NOMO-1 (cell line): Measurements from ENCODE around the gene DDAH1.

Experiments
- DNase-seq, 2 experiments: peaks; one replicate each; lab custom pipeline; 2025; ENCODE audit not compliant: unreplicated experiment in 2 of 2; lab: John Stamatoyannopoulos, UW

DDAH1 gene

GRCh38 chr1:85313888-85314696 lies 150.9 kb downstream of the DDAH1 start:
- DNase-seq = no peak

- DNase-seq = no peak
Observed at GRCh38 chr1:85311818-85312217, 153.1 kb downstream of the DDAH1 start.

DNA sequence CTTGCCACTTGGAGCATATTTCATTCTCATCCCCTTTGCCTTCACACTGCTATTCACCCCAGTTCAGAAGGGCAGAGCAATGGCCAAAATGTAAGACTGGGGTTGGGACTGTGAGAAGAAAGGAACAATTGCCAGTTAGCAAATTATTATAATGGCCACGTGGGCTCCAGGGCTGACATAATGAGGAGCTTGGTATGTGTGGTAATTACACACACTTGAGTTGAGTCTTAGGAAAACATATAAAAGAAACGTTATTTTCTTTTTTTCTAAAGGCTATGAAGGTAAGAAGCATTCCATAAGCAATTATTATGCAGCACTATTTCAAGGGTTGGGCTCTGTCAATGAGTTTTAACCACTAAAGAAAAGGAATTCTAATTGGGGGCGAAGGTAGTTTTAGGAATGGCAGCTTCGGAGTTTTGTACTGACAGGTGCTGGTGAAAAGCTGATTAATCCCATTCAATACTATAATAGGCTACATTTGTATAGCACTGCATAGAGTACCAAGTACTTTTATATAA lies 156.1 kb downstream of the DDAH1 start:
- DNase-seq = no peak

DNA sequence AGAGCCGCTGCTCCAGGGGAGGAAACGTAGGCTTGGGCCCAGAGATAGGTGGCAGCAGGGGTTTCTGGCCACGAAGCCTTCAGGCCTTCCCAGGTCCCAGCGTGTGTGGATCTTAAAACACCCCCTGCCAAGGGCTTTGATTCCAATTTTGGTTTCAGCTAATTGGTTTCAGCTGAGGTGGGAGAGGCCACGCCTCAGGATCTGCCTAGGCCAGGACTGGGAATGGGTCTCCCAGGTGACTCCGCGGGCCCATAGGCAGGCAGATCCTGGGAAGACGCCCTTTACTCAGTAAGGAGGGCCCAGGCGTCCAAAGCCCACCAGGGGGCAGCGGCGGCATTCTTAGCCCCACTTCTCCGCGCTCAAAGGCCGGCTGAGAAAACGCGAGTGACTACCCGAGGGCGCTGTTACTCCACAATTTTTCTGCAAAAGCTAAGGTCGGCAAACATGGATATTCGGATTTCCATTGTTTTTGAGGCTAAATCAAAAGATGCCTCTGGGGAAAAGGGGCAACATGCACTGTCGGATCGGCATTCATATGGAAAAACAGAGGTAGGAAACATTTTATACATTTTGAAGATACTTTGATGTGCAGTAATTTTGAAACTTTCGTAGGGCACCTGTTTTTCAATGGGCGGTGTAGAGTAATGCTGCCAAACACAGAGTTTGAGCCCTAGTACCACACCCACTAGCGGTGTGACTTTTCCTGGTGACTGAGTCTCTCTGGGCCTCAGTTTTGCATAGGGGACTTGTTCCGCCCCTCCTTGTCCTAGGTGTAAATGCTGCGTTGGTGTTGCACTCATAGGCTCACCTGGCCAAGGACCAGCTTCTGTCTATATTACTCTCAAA lies 156.7 kb downstream of the DDAH1 start:
- peak; percentile 56 to 71 for DNase-seq

DNA sequence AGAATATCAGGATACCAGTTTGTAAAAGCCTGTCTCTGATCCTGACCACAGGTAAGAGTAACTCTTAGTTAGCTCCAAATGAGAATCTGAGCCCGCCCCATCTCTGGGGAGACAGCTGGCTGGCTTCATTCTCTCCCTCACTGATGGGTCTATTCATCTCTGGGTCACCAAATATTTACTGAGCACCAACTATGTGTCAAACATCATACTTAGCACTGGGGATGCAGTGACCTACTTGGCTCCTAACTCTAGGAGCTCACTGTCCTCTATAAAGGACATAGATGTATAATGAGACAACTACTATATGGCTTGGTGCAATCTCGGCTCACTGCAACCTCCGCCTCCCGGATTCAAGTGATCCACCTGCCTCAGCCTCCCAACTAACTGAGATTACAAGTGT lies 158.7 kb downstream of the DDAH1 start:
- DNase-seq = no peak

DNA sequence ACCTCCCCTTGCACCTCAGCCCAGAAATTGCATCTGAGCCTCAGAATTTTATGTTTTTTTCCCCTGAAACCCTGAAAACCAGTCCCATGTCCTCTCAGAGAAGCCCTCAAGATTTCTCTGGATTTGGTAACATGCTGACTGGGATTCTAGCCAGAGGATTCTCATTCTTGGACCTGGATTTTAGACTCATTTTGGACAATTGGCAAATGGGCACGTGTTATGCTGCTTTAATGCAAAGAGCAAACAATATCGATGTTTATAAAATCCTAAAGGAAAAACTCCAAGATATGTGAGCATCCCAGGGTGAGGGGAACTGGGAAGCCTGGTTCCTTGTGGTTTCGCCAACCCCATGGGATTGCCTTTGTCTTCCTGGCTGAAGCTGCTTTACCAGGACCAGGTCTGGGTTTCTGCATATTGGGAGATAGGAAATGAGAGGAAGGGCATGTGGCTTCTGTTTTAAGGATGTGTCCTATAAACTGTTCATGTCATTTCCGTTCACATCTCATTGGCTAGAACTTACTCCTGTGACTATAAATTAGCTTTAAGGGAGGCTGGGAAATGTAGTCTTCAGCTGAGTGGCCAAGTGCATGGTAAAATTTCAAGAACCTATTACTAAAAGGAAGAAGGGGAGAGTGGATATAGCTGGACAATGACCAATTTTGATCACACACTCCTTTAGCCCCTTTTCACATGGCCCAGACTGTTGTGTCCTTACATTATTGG lies 161.4 kb downstream of the DDAH1 start:
- DNase-seq = no peak

GRCh38 chr1:85300140-85300539 lies 164.8 kb downstream of the DDAH1 start:
- DNase-seq = no peak

DNA sequence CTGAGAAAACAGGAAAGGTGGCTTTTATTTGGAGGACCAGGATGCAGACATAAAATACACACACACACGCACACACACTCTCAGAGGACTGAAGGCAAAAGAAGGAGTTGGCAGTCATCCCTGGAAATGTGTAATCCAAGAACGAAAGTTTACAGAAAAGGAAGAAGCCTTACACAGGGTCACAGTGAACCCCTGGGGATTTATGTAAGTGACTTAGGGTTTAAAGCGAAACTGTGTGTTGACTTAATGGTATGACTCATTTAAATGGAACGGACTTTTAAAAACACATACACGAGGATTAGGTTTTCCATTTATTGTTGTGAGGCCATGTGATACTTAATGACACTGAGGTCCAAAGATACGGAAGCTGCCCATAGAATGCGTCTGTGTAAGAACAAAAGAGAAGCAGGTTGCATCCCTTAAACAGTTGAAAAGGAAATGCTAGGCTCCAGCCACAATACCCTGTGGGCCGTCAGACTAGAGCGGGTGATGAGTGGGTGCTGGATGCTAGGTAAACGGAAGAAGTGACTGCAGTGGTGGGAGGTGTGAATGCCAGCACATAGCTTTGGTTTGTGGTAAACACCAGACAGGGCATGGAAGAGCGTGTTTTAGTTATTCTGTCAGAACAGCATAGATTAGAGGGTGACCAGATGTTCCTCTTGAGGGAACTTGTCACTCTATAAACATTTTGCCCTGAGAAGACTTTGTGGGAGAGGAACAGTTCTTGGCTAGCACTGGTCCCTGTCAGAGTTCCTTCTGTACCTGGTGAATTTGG lies 166.9 kb downstream of the DDAH1 start:
- DNase-seq = no peak

DNA sequence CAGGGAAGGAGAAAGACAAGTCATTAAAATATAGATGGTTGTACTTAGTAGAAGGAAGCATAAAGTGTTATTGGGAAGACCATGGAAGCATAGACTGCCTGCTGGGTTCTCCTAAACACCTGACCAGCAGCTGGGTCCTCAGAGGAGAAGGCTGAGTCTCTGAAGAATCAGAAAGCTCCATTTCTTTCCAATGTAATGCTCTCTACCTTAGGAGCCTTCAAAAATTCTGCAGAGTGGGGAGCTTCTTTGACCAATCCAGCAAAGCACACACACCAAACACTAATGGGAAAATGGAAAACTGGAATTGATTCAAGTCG lies 167.5 kb downstream of the DDAH1 start:
- no peak for DNase-seq

DNA sequence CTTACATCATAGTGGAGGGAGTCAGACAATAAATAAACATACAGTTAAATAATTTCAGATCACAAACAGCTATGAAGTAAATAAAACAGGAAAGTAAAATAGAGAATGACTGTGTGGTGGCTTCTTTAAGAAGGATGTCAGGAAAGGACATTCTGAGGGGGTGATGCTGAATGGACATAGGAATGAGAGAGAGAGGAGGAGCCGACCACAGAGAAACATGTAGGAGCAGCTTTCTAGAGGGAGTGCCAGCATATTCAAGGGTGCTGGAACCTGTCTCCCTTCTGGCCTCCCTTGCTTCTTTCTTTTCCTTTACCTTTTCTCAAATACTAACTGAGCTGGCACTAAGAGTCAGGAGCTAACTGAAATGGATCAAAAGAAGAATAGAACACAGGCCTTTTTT lies 168.0 kb downstream of the DDAH1 start:
- DNase-seq = no peak

GRCh38 chr1:85295654-85296053 lies 169.3 kb downstream of the DDAH1 start:
- no peak for DNase-seq

DNA sequence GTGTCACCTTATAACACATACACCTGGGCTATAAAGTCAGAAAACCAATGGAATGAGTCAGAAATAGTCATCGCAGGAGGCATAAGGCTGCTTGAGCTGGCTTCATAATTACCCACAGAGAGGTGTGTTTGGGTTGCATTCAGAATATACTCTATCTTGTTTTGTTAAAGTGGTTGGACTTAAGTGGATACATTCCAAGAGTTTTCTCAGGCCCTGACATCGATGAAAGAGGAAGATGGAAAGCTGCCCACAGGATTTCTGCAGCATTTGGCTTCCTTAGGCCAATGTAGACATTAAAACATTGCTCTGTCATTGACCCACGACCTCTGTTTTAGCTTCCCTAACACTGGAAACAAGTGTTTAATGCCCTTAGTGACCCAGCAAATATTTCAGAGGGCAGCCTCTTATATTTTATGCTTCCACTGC lies 169.9 kb downstream of the DDAH1 start:
- DNase-seq = no peak

DNA sequence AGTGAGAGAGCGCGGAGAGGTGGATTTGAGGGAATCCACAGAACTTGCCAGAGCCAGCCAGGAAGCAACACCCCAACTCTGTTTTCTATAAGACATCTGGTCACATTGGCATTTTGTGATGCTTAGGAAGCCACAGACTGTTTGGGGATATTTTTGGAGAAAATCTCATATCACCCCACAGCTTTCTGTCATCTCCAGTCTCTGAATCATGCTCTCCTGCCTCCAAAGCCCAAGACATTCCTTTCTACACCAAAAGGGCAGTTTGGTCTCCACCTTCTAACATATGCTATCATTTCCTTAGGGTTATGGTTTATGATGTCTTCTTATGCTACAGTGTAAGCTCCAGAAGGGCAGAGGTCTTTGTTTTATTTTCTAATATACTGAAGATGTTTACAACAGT lies 174.1 kb downstream of the DDAH1 start:
- DNase-seq = no peak

DNA sequence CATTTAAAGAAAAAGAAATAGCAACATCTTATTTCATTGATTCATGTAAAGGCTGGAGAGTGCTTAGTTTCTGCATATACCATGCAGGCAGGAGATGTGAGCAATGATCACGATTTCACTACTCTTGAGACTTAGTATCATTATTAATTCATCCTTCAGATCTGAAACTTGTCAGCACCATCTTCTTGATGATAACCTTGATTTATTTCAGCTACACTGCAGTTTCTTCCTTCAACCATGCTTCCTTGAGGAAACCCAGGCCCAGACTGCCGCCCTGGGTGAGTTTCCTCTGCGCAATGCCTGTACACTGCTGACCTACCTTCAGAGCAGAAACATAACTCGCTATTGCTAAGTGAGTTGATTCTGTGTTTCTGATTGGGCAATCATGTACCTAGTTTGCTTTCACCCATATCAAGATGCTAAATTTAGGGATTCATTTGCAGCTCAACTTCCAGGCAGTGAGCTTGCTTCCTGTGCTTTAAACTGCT lies 175.1 kb downstream of the DDAH1 start:
- DNase-seq = no peak

DNA sequence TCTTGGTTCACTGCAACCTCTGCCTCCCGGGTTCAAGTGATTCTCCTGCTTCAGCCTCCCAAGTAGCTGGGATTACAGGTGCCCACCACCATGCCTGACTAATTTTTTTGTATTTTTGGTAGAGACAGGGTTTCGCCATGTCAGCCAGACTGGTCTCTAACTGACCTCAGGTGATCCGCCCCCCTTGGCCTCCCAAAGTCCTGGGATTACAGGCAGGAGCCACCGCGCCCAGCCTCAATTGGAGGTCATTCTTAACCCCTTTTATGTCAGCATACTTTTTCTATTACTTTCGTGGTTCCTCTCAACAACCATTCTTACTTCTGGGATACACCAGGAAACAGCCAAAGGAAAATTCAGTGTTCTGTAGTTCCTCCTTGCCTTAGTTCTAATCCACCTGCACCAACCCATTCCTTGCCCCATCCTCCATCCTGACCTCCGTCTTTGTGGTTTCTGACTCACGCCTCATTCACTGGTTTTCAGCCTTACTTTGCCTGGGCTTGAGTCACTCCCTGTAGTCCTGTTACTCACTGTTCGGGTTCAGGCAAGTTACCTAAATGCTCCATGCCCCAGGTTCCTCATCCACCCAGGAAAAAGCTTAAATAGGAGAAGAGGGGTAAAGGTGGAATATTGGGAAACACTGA lies 175.6 kb downstream of the DDAH1 start:
- peak in 1 of 2 experiments; percentile 32 for DNase-seq

- no peak for DNase-seq
Observed at GRCh38 chr1:85284202-85284601, 180.8 kb downstream of the DDAH1 start.

GRCh38 chr1:85283475-85284199 lies 181.3 kb downstream of the DDAH1 start:
- no peak for DNase-seq

DNA sequence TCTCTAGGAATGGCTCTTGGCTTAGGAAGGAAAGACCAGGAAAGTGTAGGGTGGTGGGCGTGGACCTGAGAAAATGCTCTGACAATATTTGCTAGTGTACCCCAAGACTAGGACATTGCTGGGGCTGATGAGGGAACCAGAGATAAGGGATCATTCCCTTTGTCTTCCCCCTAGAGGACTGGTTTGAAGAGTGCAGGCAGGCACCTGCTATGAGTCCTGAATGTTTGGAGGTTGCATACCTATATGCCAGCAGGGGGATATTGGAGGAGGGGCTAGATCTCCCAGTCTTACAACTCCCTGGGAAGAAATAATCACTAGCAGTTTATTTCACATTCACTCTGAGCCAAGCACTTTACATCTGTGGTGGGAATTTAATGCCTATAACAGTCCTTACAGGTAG lies 182.5 kb downstream of the DDAH1 start:
- no peak for DNase-seq

- DNase-seq = no peak
Observed at GRCh38 chr1:85280636-85281035, 184.3 kb downstream of the DDAH1 start.
